Fibroblast of lung (primary cell): ENCODE measurements around the gene SSH2. TPM values are rescaled to one million over a fixed set of nuclear protein-coding genes. Genes with fewer than 3 reads are reported as not detected.
"Not testable (repeated sequence)": the region's sequence is repeated elsewhere in the genome, so short reads cannot be mapped to it uniquely, and the experiment has no call there.

Source experiments
- DNase-seq, 2 donors: peaks; one replicate each; pipeline versions ENCODE4 v3.0.0 to v3.0.0-alpha.2; 2010; ENCODE audit warnings: low read depth in 2 of 2
- H2AFZ ChIP-seq: 2 replicates; pipeline ENCODE4 v1.5.1; 2012; ENCODE audit warnings: low read length, control low read depth, inconsistent platforms
- H3K27ac ChIP-seq: 2 replicates; pipeline ENCODE4 v1.5.1; 2011; ENCODE audit warnings: low read length, control low read depth; ENCODE audit not compliant: insufficient read depth
- H3K27me3 ChIP-seq: 2 replicates; pipeline ENCODE4 v1.5.1; 2011; ENCODE audit warnings: mild to moderate bottlenecking, low read length; ENCODE audit not compliant: control insufficient read depth, insufficient read depth
- H3K36me3 ChIP-seq: 2 replicates; pipeline ENCODE4 v1.5.1; 2011; ENCODE audit warnings: low read length; ENCODE audit not compliant: control insufficient read depth, insufficient read depth
- H3K4me1 ChIP-seq: 2 replicates; pipeline ENCODE4 v1.5.1; 2011; ENCODE audit warnings: low read length; ENCODE audit not compliant: control insufficient read depth, insufficient read depth; ENCODE audit errors: extremely low read depth
- H3K4me2 ChIP-seq: 2 replicates; pipeline ENCODE4 v1.5.1; 2011; ENCODE audit warnings: low read length, control low read depth; ENCODE audit not compliant: insufficient read depth; ENCODE audit errors: extremely low read depth
- H3K4me3 ChIP-seq, 4 experiments: fragments of 200-600 bp in 1 of 4; sonication (generic) in 1 of 4; replicated peaks in 1 of 4; 2 replicates each; pipeline ENCODE4 v1.5.1; 2011 to 2016; ENCODE audit warnings: low read length in 4 of 4, low read depth in 3 of 4, mild to moderate bottlenecking in 3 of 4, control low read depth in 2 of 4, inconsistent platforms in 1 of 4, mixed read lengths in 1 of 4; ENCODE audit not compliant: insufficient read depth in 1 of 4; ENCODE audit errors: control extremely low read depth in 1 of 4
- H3K79me2 ChIP-seq: 2 replicates; pipeline ENCODE4 v1.5.1; 2012; ENCODE audit warnings: mild to moderate bottlenecking, low read length, inconsistent platforms; ENCODE audit not compliant: control insufficient read depth, insufficient read depth
- H3K9ac ChIP-seq: 2 replicates; pipeline ENCODE4 v1.5.1; 2011; ENCODE audit warnings: mild to moderate bottlenecking, low read length, control low read depth; ENCODE audit not compliant: insufficient read depth
- H3K9me3 ChIP-seq: 2 replicates; pipeline ENCODE4 v1.5.1; 2012; ENCODE audit warnings: low read depth, low read length; ENCODE audit not compliant: control insufficient read depth, insufficient read depth
- H4K20me1 ChIP-seq: 2 replicates; pipeline ENCODE4 v1.5.1; 2011; ENCODE audit warnings: low read length; ENCODE audit not compliant: control insufficient read depth, insufficient read depth; ENCODE audit errors: extremely low read depth
- CTCF ChIP-seq, 2 donors: IDR thresholded peaks in 1 of 2; conservative IDR thresholded peaks in 1 of 2; 1 replicate in 1 of 2; 2 replicates in 1 of 2; pipeline ENCODE4 v1.5.1; 2011 to 2012; ENCODE audit warnings: low read length in 2 of 2, control low read depth in 1 of 2, inconsistent platforms in 1 of 2, low read depth in 1 of 2, mild to moderate bottlenecking in 1 of 2
- EZH2 ChIP-seq: IDR thresholded peaks from 2 replicates; pipeline ENCODE4 v1.5.1; 2012; ENCODE audit warnings: low read length, control low read depth, mild to moderate bottlenecking; ENCODE audit errors: missing control alignments
- polyA plus RNA-seq, 2 donors: library from polyadenylated mRNA; depleted of rRNA in 1 of 2; stranded (reverse) in 1 of 2; unstranded in 1 of 2; fragments of >200 nt; gene quantifications; 2 replicates each; pipeline ENCODE4 v1.2.1, GENCODE V29; 2011 to 2012; ENCODE audit warnings: missing spikeins in 1 of 2
- total RNA-seq: library from RNA; depleted of rRNA; stranded (reverse); fragments of >200 nt; gene quantifications from 2 replicates; pipeline ENCODE4 v1.2.1, GENCODE V29; 2014

Gene SSH2
- total and polyA plus RNA-seq, 2 donors (not counting 1 experiment from before 2014, with no cell fraction given): 21.0 to 30.2 TPM

DNA sequence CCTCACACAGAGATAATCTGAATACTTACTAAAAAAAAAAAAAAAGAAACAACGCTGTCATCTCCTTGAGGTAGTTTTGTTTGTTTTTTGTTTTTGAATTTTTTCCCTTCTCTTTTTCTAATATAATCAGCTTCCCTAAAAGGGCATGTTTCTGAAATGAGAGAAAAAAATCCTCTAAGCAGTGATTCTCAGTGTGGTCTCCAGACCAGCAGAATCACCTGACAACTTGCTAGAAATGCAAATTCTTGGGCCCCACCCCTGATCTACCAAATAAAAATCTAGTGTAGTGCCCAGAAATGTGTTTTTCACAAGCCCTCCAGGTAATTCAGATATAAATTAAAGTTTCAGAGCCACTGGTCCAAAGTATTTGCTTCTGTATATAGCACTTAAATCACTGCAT lies 65.4 kb downstream of the SSH2 start:
- no peaks in the 10 kb centered on the region for H4K20me1 ChIP-seq
- DNase-seq: no peak
- H3K4me3 ChIP-seq: no peak overlapping the region
- no peaks in the 10 kb centered on the region for H3K27me3 ChIP-seq
- no peak overlapping the region for H3K9ac ChIP-seq
- no peaks in the 10 kb centered on the region for H3K79me2 ChIP-seq
- no peak for TF ChIP-seq EZH2
- H3K36me3 ChIP-seq: no peaks in the 10 kb centered on the region
- no peak overlapping the region for H2AFZ ChIP-seq
- H3K4me1 ChIP-seq: no peaks in the 10 kb centered on the region
- H3K4me2 ChIP-seq: no peak overlapping the region
- no peaks in the 10 kb centered on the region for H3K9me3 ChIP-seq
- no peak overlapping the region for H3K27ac ChIP-seq

GRCh38 chr17:29864123-29864522 lies 65.9 kb downstream of the SSH2 start:
- H4K20me1 ChIP-seq, H3K27ac ChIP-seq, H3K79me2 ChIP-seq, H3K4me1 ChIP-seq, H3K4me3 ChIP-seq, H3K27me3 ChIP-seq, H2AFZ ChIP-seq, H3K9me3 ChIP-seq, H3K36me3 ChIP-seq, DNase-seq, H3K4me2 ChIP-seq, H3K9ac ChIP-seq: not testable (repeated sequence)

GRCh38 chr17:29862951-29863350 lies 67.1 kb downstream of the SSH2 start:
- no peaks in the 10 kb centered on the region for H4K20me1 ChIP-seq
- H3K36me3 ChIP-seq: no peaks in the 10 kb centered on the region
- no peak for DNase-seq
- no peak overlapping the region for H3K4me3 ChIP-seq
- no peaks in the 10 kb centered on the region for H3K27me3 ChIP-seq
- H3K4me1 ChIP-seq: no peaks in the 10 kb centered on the region
- no peaks in the 10 kb centered on the region for H3K79me2 ChIP-seq
- no peak overlapping the region for H3K27ac ChIP-seq
- no peaks in the 10 kb centered on the region for H3K9me3 ChIP-seq
- no peak overlapping the region for H3K4me2 ChIP-seq
- TF ChIP-seq EZH2: no peak
- TF ChIP-seq CTCF (conservative IDR thresholded peaks at IDR 0.05 in 1 of 2, IDR thresholded peaks at IDR 0.05 in 1 of 2; ENCODE audit: low read depth in 1 of 2, low read length in 2 of 2): no peak
- no peak overlapping the region for H3K9ac ChIP-seq
- no peak overlapping the region for H2AFZ ChIP-seq

- no peaks in the 10 kb centered on the region for H3K79me2 ChIP-seq
- H4K20me1 ChIP-seq: no peaks in the 10 kb centered on the region
- H3K4me2 ChIP-seq: no peak overlapping the region
- H3K27me3 ChIP-seq: no peaks in the 10 kb centered on the region
- no peaks in the 10 kb centered on the region for H3K4me1 ChIP-seq
- TF ChIP-seq EZH2 (no peak), CTCF (conservative IDR thresholded peaks at IDR 0.05 in 1 of 2, IDR thresholded peaks at IDR 0.05 in 1 of 2; ENCODE audit: low read depth in 1 of 2, low read length in 2 of 2) (no peak)
- DNase-seq: no peak
- H3K36me3 ChIP-seq: no peaks in the 10 kb centered on the region
- no peak overlapping the region for H3K9ac ChIP-seq
- no peaks in the 10 kb centered on the region for H3K9me3 ChIP-seq
- H2AFZ ChIP-seq: no peak overlapping the region
- no peak overlapping the region for H3K4me3 ChIP-seq
- H3K27ac ChIP-seq: no peak overlapping the region
Measured at GRCh38 chr17:29862127-29862526, 67.9 kb downstream of the SSH2 start.

GRCh38 chr17:29859445-29859844 lies 70.6 kb downstream of the SSH2 start:
- H4K20me1 ChIP-seq, H3K4me1 ChIP-seq, H3K27ac ChIP-seq, H3K79me2 ChIP-seq, H3K9ac ChIP-seq, H3K36me3 ChIP-seq, H3K27me3 ChIP-seq, H3K9me3 ChIP-seq, H2AFZ ChIP-seq, DNase-seq, H3K4me3 ChIP-seq, H3K4me2 ChIP-seq: not testable (repeated sequence)
